Caki2 (cell line): ENCODE measurements around the gene HECTD4. TPM values are rescaled to one million over a fixed set of nuclear protein-coding genes. Genes with fewer than 3 reads are reported as not detected.
A peak's percentile ranks its signal among the peaks of the same experiment; 100 is the strongest.
"Not testable (repeated sequence)": the region's sequence is repeated elsewhere in the genome, so short reads cannot be mapped to it uniquely, and the experiment has no call there.

ENCODE experiments used
- DNase-seq: peaks from one replicate; pipeline ENCODE4 v3.0.0-alpha.2; 2015; ENCODE audit warnings: low read depth
- in situ Hi-C: cut with HindIII; loops from 2 replicates; pipeline ENCODE4 v1.10.0; 2016; ENCODE audit warnings: low sequenced_read_pairs, low pct_unique_long_range_greater_than_20kb, mixed read lengths
- total RNA-seq: library from RNA; depleted of rRNA; stranded (reverse); fragments of >200 nt; shearing (Covaris generic); gene quantifications from 2 replicates; pipeline ENCODE4 v1.2.3, GENCODE V29; 2014; ENCODE audit warnings: low replicate concordance

Gene HECTD4
- total RNA-seq, 1 experiment from 2014 or later: 10.0 TPM

GRCh38 chr12:112362310-112362709 is 19.9 kb downstream of the HECTD4 start:
- in situ Hi-C loops: no loop called here
- DNase-seq: no peak

DNA sequence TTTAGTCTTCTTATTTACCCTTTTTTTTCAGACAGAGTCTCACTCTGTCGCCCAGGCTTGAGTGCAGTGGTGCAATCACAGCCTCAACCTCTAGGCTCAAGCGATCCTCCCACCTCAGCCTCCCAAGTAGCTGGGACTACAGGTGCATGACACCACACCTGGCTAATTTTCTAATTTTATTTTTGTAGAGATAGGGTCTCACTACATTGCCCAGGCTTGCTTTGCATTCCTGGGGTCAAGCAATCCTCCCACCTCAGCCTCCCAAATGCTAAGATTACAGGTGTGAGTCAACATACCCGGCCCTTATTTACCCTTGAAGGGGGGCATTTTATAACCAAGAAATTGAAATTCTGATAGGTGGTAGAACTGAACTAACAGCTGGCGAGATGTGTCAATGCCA is 21.0 kb downstream of the HECTD4 start:
- in situ Hi-C loops: no loop called here
- DNase-seq: no peak

DNA sequence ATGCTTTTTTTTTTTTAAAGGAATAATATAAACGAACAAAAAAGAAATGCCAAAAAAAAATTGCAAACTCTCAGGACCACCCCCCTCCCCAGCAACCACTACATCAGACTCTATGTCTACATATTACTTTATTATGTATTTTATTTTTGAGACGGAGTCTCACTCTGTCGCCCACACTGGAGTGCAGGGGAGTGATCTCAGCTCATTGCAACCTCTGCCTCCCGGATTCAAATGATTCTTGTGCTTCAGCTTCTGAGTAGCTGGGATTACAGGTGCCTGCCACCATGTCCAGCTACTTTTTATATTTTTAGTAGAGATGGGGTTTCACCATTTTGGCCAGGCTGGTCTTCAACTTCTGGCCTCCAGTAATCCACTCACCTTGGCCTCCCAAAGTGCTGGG is 22.9 kb downstream of the HECTD4 start:
- no peak for DNase-seq
- in situ Hi-C loops: no loop called here

- DNase-seq: no peak
- in situ Hi-C loops: no loop called here
Observed at GRCh38 chr12:112357214-112357613, 25.0 kb downstream of the HECTD4 start.

GRCh38 chr12:112354399-112354798 is 27.8 kb downstream of the HECTD4 start:
- no peak for DNase-seq
- in situ Hi-C loops: no loop called here

DNA sequence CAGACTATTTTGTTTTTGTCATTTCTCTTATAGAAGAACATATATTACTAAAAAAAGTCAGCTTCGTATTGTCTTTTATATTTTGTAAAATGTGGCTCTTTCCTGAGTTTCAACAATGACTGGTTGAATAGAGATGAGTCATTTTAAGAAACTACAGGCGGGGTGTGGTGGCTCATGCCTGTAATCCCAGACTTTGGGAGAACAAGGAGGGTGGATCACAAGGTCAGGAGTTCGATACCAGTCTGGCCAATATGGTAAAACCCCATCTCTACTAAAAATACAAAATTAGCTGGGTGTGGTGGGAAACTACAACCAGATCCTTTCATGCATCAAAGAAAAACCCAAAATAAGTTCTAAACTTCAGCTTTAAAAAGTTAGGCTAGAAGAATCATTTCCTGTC is 28.8 kb downstream of the HECTD4 start:
- DNase-seq: no peak
- in situ Hi-C loops: no loop called here

DNA sequence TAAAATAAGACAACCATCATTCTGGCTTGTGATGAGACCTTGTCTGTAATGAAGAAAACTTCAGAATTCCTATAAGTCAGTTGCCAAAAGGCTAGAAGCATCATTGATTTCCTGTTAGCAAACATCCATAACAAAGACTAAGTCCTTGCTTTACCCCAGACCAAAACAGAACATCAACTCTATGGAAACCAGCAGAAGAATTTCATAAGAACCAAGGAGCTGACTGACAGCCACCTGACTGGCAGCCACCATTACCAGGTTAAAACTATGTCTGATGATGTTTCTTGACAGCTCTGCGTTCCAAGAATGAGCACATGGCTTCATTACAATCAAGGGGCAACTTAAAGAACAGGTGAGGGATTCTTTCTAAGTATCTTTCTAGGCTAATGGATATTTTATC is 29.3 kb downstream of the HECTD4 start:
- in situ Hi-C loops: no loop called here
- no peak for DNase-seq

DNA sequence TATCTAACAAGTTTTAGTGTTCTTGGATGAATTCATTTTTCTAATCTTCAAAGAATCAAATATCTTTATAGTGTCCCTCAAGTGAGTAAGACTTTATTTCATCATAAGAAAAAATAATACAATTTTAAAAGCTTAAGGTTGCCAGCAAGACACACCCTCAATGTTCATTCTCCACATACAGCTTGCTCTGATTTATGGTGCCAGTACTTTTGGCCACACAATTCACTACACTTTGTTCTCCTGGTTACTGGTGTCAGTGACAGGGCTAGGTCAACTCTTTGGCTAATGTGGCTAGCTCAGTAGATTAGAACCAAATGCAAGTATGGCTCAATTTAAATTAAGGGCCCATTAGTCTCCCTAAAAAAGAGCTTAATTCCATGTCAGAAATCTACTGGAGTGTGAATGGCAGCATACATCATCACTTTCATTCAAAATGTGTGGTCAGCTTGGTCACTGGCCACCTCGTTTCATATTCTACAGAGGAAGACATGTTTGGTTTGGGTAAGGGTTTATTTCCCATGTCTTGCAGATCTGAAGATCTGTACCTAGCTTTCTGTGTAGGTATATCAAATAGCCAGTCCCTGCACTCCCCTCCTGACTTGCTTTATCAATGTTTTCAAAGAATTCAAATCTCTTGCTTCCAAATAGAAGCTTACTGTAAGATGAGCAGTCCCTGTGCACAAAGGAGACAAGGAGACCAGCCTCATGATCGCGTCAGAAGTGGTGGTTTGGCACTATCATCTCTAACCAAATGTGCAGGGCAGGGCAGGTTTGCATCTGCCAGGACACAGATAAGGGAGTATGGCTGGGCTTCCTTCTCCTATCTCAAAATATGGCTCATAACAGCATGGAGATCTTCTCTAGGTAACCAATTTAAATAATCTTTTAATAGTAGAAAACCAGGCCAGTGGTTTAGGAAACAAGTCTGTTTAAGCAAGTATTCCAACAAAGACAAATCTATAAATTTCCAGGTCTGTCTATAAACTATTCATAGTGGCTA is 31.3 kb downstream of the HECTD4 start:
- in situ Hi-C loops: no loop called here
- peak; percentile 2 for DNase-seq

- no peak for DNase-seq
- in situ Hi-C loops: no loop called here
Observed at GRCh38 chr12:112349431-112349830, 32.8 kb downstream of the HECTD4 start.

GRCh38 chr12:112348926-112349325 is 33.3 kb downstream of the HECTD4 start:
- DNase-seq, in situ Hi-C loops: not testable (repeated sequence)

DNA sequence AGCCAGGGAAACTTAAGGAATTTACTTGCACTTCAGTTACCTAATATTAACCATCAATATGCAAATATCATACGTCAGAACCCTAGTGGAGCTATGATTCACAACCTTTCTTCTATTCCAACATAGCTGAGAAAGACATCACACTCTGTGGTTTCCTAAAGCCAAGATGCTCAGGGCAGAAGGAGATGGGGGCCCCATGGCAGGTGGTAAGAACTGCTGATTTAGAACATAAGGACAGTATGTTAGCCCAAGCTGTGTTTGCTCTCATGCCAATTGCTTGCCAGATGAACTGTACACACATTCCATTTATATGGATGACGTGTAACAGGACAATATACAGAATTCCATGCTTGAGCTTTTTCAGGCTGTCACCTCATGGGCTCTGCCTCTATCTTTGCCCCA is 34.6 kb downstream of the HECTD4 start:
- in situ Hi-C loops: no loop called here
- DNase-seq: no peak

- in situ Hi-C loops: no loop called here
- no peak for DNase-seq
Observed at GRCh38 chr12:112346194-112346593, 36.0 kb downstream of the HECTD4 start.

GRCh38 chr12:112344220-112344619 is 38.0 kb downstream of the HECTD4 start:
- DNase-seq: no peak
- in situ Hi-C loops: no loop called here

DNA sequence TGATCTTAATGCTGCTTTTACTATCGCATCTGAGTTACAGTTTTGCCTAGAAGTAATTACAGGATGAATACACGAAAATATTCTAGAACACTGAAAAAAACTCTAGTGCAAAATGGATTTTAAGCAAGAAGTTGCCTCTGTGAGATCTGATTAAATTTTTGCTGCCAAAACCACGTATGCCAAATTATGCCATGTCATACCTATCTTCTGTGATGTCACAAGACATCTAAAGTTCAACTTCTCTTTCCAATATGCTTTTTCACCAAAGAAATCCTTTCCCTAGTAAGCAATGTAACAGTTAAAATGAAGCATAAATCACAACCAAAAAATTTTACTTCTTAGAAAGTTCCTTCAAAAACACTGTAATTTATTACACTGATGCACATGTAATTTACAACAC is 39.6 kb downstream of the HECTD4 start:
- no peak for DNase-seq
- in situ Hi-C loops: no loop called here

DNA sequence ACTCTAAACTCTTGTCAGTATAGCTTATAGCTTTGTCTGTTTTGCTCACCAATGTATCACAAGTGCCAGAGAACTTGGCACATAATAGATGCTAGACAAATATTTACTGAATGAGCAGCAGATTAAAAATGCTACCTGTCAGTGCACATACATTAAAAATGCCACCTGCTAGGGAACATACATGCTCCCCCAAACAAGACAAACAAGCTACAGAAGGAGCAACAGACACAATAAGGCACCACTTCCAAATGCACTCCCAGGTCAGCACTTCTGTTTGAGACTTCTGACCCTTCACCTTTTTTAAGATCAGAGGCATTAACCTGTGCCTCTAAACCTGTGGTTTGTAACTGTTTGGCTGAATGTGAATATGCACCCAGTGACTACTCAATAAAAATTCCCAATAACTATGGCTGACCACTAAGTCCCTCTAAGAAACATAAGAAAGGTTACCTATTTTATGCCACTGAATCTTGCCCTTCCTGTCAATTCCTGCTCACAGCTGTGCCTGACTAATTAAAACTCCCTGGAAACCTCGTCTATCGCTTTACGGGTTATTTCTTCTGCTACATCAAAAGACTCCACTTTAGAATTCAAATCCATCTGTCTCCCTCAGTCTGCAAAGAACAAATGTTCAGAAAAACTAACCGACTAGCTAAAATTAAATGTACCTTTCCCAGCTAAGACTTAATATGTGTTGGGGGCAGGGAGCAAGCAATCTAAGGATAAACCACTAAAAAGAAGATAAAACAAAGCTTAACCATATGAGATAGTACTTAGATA is 41.0 kb downstream of the HECTD4 start:
- in situ Hi-C loops: no loop called here

GRCh38 chr12:112340230-112340629 is 42.0 kb downstream of the HECTD4 start:
- in situ Hi-C loops: no loop called here
- DNase-seq: no peak

More for the DNA sequence above, 41.0 kb downstream of the HECTD4 start:
- DNase-seq: no peak

DNA sequence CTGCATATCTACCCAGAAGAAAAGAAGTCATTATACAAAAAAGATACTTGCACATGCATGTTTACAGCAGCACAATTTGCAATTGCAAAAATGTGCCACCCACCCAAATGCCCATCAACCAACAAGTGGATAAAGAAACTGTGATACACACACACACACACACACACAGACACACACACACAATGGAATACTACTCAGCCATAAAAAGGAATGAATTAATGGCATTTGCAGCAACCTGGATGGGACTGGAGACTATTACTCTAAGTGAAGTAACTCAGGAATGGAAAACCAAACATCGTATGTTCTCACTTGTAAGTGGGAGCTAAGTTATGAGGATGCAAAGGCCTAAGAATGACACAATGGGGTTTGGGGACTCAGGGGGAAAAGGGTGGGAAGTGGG is 47.2 kb downstream of the HECTD4 start:
- in situ Hi-C loops, DNase-seq: not testable (repeated sequence)

- DNase-seq: no peak
- in situ Hi-C loops: no loop called here
Observed at GRCh38 chr12:112333019-112333418, 49.2 kb downstream of the HECTD4 start.

DNA sequence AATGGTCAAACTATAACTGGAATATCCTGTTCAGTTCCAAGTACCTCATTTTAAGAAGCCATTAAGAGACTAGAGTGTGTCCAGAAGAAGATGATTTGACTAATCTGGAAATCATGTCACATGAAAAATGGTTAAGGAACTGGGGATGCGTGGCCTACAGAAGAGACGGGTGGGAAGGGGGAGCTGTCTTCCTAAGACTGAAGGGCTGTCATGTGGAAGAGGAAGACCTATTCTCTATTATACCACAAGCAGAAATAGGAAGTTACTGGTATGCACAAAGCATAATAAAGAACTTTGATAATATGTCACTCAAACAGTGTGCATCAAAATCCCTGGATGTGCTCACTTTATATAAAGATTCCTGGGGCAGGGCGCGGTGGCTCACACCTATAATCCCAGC is 50.3 kb downstream of the HECTD4 start:
- no peak for DNase-seq
- in situ Hi-C loops: no loop called here
